Memory B cell (primary cell): ENCODE results near the gene HNRNPF.
A peak's percentile ranks its signal among the peaks of the same experiment; 100 is the strongest.

ENCODE experiments used
- ATAC-seq: fragments of 150-1000 bp; cut with Tn5 transposase; 2 replicates; pipeline ENCODE4 v1.10.0; 2021; ENCODE audit warnings: low read depth, mild to moderate bottlenecking, moderate library complexity
- DNase-seq, 2 donors: peaks; one replicate each; pipeline ENCODE4 v3.0.0; 2022; ENCODE audit warnings: low spot score in 2 of 2
- H3K27ac Mint-ChIP-seq: one replicate; pipeline ENCODE4 v1.8.0; 2022; ENCODE audit warnings: mild to moderate bottlenecking, moderate library complexity, mixed read lengths
- H3K27me3 Mint-ChIP-seq: one replicate; pipeline ENCODE4 v1.8.0; 2022; ENCODE audit warnings: mixed read lengths
- H3K36me3 Mint-ChIP-seq: one replicate; pipeline ENCODE4 v1.8.0; 2022; ENCODE audit warnings: mild to moderate bottlenecking, mixed read lengths
- H3K4me1 Mint-ChIP-seq: one replicate; pipeline ENCODE4 v1.8.0; 2022; ENCODE audit warnings: mixed read lengths
- H3K4me3 Mint-ChIP-seq: one replicate; pipeline ENCODE4 v1.8.0; 2022; ENCODE audit warnings: mild to moderate bottlenecking, moderate library complexity, mixed read lengths
- H3K9me3 Mint-ChIP-seq: one replicate; pipeline ENCODE4 v1.8.0; 2022; ENCODE audit warnings: mixed read lengths

Gene HNRNPF

DNA sequence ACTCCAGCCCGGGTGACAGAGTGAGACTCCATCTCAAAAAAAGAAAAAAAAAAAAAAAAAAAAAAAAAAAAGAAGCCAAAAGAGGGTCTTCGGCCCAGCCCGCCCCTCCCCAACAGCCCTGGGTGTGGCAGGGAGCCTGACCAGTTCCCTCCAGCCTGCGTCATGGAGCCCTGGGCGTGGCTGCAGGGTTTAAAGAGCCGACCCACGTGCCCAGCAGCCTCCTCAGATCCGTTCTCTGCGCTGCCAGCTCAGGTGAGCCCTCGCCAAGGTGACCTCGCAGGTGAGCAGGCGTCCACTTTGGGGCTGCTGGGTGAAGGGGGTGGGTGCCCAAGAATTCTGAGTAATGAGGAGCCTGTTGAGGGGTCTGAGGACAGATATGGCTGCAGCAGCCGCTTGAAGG, 37.6 kb downstream of the HNRNPF start, which contains the start of gene FXYD4:
TSS of gene FXYD4 (plus strand) at position 219 of the 400 bp plus-strand sequence. CDS start 2,111 bp downstream, outside the sequence.
- ATAC-seq (no peak), DNase-seq (no peak)
- no peak within 1 kb of the TSS for H3K4me3 Mint-ChIP-seq
- H3K27ac Mint-ChIP-seq, result no peak within 1 kb of the TSS
- no peaks in the 10 kb centered on the region for H3K27me3 Mint-ChIP-seq
- no peaks in the 10 kb centered on the region for H3K36me3 Mint-ChIP-seq
- H3K4me1 Mint-ChIP-seq, result no peaks in the 10 kb centered on the region
- no peaks in the 10 kb centered on the region for H3K9me3 Mint-ChIP-seq

DNA sequence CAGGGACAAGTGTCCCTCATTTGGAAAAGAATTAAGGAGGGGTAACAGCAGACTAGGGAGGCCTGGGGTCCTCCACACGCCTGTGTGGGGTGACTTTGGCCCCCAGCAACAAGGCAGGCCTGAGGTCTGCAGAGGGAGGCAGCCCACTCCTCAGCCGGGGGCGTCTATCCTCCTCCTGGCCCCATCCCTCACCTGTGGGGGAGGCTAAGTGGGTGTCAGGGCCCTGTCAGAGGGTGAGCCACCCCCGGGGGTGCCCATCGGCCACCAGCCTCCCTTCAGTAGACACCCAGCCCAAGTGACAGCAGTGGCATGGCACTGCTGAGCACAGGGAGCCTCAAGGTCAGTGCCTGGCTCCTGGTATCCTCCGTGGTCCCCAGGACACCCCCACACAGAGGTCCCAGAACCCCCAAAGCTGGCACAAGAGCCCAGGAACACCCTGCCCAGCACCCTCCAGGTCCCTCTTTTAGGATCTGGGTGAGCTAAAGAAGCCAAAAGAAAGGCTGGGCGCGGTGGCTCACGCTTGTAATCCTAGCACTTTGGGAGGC, 38.2 kb downstream of the HNRNPF start:
- no peaks in the 10 kb centered on the region for H3K36me3 Mint-ChIP-seq
- ATAC-seq, result no peak
- no peaks in the 10 kb centered on the region for H3K4me1 Mint-ChIP-seq
- H3K9me3 Mint-ChIP-seq, result no peaks in the 10 kb centered on the region
- DNase-seq, result no peak
- no peak overlapping the region for H3K4me3 Mint-ChIP-seq
- H3K27ac Mint-ChIP-seq, result no peak overlapping the region
- H3K27me3 Mint-ChIP-seq, result no peaks in the 10 kb centered on the region

DNA sequence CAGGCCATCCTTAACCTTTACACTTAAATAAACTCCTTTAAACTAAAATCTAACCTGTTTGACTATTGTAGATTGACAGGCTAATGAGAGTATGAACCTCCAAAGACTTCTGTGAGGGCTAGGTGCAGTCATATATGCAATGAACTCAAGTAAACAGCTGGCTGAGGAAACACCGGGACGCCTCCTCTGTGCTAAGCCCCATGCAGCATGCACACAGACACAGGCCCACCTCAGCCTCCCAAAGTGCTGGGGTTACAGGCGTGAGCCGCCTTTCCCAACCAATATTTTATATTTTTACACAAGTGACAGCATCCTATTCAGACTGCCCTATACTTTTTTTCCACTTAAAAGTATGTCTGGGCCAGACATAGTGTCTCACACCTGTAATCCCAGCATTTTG, 39.1 kb downstream of the HNRNPF start:
- Mint-ChIP-seq H3K4me1 (no peaks in the 10 kb centered on the region), H3K9me3 (no peaks in the 10 kb centered on the region), H3K27ac (no peak overlapping the region), H3K27me3 (no peaks in the 10 kb centered on the region), H3K36me3 (no peaks in the 10 kb centered on the region), H3K4me3 (no peak overlapping the region)
- no peak for DNase-seq
- no peak for ATAC-seq

DNA sequence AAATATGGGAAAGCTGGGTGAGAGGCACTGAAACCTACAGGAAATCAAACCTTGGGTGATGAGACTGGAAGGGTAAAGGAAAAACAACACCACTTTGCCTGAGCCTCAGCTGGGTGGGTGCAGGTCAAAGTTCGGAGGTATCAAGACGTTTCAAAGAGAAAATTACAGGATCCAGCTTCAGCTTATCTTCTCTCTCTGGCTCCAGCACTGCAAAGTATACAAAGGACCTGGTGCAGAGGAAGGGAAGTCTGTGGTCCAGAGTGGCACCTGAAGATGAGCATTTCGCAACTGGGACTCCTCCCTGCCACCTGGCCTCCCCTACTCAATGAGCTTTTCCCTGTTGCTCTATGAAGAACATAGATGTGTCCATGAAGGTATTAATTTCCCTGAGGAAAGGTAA, 44.0 kb downstream of the HNRNPF start:
- DNase-seq, result no peak
- Mint-ChIP-seq H3K27me3 (no peaks in the 10 kb centered on the region), H3K9me3 (no peaks in the 10 kb centered on the region), H3K27ac (no peak overlapping the region), H3K4me1 (peaks cover 17% of the 10 kb centered on the region), H3K4me3 (no peak overlapping the region), H3K36me3 (peaks cover 1% of the 10 kb centered on the region)
- ATAC-seq, result no peak

DNA sequence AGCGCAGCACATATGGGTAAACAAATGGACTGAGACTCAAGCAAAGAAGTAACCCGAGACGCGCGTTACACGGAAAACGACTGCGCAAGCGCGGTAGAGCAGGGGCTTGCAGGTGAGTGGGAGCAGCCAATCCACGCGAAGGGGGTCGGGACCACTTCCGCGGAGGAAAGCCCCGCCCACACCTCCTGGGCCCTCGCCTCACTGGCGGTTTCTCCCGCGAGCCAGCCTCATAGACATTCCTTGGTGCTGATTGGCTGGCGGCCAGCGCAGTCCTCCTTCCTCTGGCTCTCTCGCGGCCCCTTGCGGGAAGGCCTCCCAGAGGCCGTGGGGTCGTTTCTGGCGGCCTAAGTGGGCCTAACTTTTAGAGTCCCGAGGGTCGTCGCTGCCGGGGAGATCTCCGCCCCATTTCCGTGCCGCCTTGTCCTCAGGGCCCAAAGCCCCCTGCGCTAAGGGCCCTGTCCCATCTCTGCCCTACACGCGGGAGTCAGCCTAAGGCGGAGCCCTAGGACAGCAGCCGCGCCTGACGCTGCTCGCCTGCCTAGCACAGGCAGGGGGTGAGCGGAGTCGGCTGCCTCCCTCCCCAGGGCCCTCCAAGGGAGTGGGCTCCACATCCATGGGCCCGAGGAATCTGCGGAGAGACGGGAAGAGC, 46.7 kb downstream of the HNRNPF start:
- Mint-ChIP-seq H3K4me3 (peak overlapping the region; percentile 97), H3K36me3 (peaks cover 1% of the 10 kb centered on the region), H3K27ac (peak overlapping the region; percentile 84), H3K27me3 (no peaks in the 10 kb centered on the region), H3K4me1 (peaks cover 17% of the 10 kb centered on the region), H3K9me3 (no peaks in the 10 kb centered on the region)
- ATAC-seq (peak; percentile 93), DNase-seq (peak; percentile 76 to 81)

DNA sequence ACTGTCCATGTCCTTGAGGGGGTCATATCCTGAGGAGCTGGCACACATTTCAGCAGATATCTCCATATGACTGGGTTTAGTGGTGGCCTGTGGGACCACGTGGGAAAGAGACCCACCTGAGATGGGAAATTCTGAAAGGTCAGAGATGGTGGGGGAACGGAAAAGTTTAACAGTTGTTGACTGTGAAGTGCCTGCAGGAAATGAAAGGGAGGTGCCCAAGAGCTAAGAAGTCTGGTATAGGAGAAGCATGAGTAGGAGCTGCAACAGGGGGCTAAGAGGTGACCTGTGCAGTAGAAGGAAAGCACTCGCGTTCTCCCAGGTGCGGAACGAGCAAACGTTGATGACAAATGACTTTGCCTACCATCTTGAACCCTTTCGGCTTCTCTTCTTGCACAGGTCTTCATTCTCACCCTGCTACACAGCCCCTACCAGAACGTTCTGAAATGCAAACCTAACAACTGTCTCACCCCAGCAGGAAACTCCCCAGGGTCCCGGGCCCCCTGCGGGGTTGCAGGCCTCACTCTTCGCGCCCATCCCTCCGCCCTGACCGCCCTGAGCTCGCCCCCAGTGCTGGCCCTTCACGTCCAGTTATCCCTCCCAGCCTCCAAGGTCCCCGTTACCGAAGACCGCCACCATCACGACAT, 47.3 kb downstream of the HNRNPF start:
- peak in 1 of 2 donors; percentile 17 for DNase-seq

DNA sequence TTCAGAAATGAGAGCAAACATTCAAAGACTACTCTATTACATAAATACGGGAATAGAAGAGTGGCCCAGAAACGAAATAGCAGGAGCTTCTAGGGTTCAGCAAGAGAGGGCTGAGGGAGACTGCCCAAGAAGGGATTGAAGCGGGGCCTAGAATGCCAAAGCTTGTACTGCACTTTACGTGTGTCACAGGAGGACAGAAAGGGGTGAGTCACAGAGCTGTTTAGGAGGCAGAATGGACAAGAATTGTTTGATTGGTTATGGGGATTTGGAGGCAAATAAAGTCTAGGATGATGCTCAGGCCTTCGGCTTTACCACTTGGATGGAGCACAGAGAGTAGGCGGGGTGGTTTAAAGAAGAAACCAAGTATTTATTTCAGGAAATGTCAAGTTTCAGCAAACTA, 48.9 kb downstream of the HNRNPF start:
- peaks cover 1% of the 10 kb centered on the region for H3K36me3 Mint-ChIP-seq
- no peaks in the 10 kb centered on the region for H3K27me3 Mint-ChIP-seq
- peaks cover 17% of the 10 kb centered on the region for H3K4me1 Mint-ChIP-seq
- no peaks in the 10 kb centered on the region for H3K9me3 Mint-ChIP-seq
- H3K4me3 Mint-ChIP-seq, result peak overlapping the region; percentile 13
- ATAC-seq, result no peak
- no peak for DNase-seq
- peak overlapping the region; percentile 2 for H3K27ac Mint-ChIP-seq

More for the DNA sequence above, 47.3 kb downstream of the HNRNPF start:
- H3K4me3 Mint-ChIP-seq, result peak overlapping the region; percentile 97
- no peaks in the 10 kb centered on the region for H3K27me3 Mint-ChIP-seq
- peak overlapping the region; percentile 84 for H3K27ac Mint-ChIP-seq
- peaks cover 1% of the 10 kb centered on the region for H3K36me3 Mint-ChIP-seq
- H3K9me3 Mint-ChIP-seq, result no peaks in the 10 kb centered on the region
- peak; percentile 11 for ATAC-seq
- H3K4me1 Mint-ChIP-seq, result peaks cover 17% of the 10 kb centered on the region

DNA sequence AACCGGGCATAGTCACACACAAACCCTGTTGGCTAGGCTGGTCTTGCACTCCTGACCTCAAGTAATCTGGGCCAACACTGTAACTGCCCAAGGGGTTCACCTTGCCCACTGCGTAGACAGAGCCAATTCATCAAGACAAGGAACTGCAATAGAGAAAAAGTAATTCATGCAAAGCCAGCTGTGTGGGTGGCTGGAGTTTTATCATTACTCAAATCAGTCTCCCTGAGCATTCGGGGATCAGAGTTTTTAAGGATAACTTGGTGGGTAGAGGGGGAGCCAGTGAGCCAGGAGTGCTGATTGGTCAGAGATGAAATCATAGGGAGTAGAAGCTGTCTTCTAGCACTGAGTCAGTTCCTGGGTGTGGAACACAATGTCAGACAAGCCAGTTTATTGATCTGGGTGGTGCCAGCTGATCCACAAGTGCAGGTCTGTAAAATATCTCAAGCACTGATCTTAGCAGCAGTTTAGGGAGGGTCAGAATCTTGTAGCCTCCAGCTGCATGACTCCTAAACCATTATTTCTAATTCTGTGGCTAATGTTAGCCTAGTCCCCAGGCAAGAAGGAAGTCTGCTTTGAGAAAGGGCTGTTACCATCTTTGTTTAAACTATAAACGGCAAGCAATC, 53.1 kb downstream of the HNRNPF start:
- Mint-ChIP-seq H3K27ac (no peak overlapping the region), H3K36me3 (no peaks in the 10 kb centered on the region), H3K4me1 (no peaks in the 10 kb centered on the region), H3K27me3 (peaks cover 1% of the 10 kb centered on the region), H3K9me3 (no peaks in the 10 kb centered on the region), H3K4me3 (no peak overlapping the region)
- ATAC-seq (no peak), DNase-seq (no peak)

DNA sequence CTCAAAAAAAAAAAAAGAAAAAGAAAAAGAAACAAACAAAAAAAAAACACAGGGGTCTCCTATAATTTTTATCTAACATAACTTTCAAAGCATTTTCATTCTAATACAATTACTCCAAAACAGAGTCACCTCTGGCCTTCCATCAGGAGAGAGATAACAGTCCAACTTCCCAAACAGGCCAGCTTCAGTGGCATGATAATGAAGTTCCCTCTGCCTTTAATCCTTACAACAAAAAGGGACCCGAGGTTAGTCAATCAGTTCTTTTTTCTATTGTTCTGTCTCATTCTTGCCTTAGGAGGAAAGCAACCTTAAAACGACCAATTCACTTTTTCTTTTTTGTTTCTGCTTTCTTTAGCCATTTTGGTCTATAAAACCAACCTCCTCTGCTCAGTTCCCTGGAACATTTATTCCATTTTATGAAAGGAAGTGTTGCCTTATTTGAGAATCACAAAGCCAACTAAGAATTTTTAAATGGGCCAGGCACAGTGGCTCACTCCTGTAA, 54.1 kb downstream of the HNRNPF start:
- ATAC-seq, result no peak
- H3K9me3 Mint-ChIP-seq, result no peaks in the 10 kb centered on the region
- no peak for DNase-seq
- no peak overlapping the region for H3K4me3 Mint-ChIP-seq
- no peak overlapping the region for H3K27ac Mint-ChIP-seq
- no peaks in the 10 kb centered on the region for H3K4me1 Mint-ChIP-seq
- peaks cover 1% of the 10 kb centered on the region for H3K27me3 Mint-ChIP-seq
- no peaks in the 10 kb centered on the region for H3K36me3 Mint-ChIP-seq

DNA sequence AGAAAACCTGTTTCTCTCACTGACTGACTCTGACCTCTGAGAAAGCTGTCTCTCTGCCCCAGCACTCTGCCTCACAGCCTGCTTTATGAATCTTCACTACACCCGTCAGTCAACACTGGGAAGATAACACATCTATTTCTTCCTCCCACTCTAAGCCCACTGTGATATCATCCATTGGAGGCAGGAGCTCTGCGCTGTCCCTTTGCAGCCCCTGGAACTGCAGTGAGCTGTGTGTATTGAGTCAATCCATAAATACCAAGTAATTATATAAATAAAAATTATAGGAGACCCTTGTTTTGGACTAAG, 54.7 kb downstream of the HNRNPF start:
- Mint-ChIP-seq H3K27ac (no peak overlapping the region), H3K9me3 (no peaks in the 10 kb centered on the region), H3K36me3 (no peaks in the 10 kb centered on the region), H3K4me3 (no peak overlapping the region), H3K4me1 (no peaks in the 10 kb centered on the region), H3K27me3 (peaks cover 1% of the 10 kb centered on the region)
- DNase-seq (no peak), ATAC-seq (no peak)

DNA sequence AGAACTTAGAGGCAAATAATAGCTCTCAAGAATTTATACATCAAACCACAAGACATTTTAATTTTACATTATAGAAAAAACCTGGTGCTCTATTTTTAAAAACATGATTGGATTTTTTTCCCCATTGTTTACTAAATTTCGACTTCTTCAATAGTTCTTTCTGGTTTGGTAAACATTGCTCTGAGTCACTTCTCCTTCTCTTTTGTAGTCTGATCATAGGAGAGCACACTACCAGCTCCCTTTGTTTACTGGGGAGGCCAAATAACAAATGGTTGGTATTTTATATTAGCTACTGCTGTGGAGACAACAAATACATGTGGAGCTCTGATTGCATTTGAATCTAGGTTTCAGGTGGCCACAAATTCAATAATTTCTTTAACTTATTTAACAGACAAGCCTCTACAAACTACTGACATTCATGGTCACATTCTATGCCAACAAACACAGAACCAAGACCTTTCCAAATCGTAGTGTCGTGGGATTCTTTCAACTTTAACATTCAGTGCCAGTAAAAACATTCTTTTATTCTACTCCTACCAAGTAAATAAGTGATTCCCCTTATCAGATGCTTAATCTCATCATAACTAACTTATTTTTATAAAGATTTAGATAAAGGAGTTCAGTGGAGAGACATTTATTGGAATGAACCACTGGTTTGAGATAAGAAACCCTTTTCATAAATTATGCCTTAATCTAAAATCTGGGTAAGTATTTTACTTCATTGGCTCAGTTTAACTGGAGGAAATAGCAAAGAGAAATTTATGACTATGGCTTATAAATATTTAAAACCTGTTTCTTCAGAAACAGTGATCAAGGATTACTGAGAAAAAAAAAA, 55.3 kb downstream of the HNRNPF start:
- Mint-ChIP-seq H3K27me3 (peaks cover 1% of the 10 kb centered on the region), H3K4me3 (no peak overlapping the region), H3K4me1 (no peaks in the 10 kb centered on the region), H3K36me3 (no peaks in the 10 kb centered on the region), H3K9me3 (no peaks in the 10 kb centered on the region), H3K27ac (no peak overlapping the region)
- DNase-seq (no peak), ATAC-seq (no peak)

DNA sequence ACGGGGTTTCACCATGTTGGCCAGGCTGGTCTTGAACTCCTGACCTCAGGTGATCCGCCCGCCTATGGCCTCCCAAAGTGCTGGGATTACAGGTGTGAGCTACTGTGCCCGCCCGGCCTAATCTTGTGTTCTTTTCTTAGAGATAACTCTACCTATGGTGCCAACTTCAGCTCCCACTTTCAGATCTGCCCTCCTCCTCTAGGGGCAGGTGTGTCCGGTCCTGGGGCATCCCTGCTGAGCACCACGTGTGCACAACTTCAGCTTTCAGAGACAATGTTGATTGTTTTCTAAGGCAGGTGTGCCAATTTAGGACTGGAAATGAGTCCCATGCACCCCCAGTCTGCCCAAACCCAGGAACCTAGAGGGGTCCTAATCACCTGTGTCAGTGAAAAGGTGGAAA, 56.0 kb downstream of the HNRNPF start:
- H3K4me1 Mint-ChIP-seq, result peaks cover 5% of the 10 kb centered on the region
- peaks cover 1% of the 10 kb centered on the region for H3K27me3 Mint-ChIP-seq
- H3K27ac Mint-ChIP-seq, result no peak overlapping the region
- DNase-seq, result no peak
- no peak for ATAC-seq
- H3K9me3 Mint-ChIP-seq, result no peaks in the 10 kb centered on the region
- H3K4me3 Mint-ChIP-seq, result no peak overlapping the region
- no peaks in the 10 kb centered on the region for H3K36me3 Mint-ChIP-seq

DNA sequence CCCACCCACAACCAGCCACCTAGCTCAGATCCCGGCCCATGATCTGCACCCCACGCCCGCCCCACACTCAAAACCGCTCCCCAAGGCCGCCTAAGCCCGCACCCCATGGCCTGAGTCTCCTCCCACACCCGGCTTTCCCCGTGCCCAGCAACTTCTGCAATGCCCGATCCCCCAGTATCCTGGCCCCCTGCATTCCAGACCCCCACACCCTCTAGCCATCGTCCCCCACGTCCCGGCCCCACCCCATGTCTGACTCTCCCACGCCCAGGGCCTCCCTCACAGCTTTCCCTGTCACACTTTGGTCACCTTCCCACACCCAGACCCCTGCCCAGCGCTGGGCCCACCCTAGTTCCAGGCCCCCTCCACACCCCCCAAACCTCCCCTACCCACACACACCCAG, 57.7 kb downstream of the HNRNPF start:
- DNase-seq (no peak), ATAC-seq (no peak)
- Mint-ChIP-seq H3K4me3 (no peak overlapping the region), H3K36me3 (no peaks in the 10 kb centered on the region), H3K9me3 (no peaks in the 10 kb centered on the region), H3K27me3 (peaks cover 1% of the 10 kb centered on the region), H3K4me1 (peaks cover 6% of the 10 kb centered on the region), H3K27ac (no peak overlapping the region)

DNA sequence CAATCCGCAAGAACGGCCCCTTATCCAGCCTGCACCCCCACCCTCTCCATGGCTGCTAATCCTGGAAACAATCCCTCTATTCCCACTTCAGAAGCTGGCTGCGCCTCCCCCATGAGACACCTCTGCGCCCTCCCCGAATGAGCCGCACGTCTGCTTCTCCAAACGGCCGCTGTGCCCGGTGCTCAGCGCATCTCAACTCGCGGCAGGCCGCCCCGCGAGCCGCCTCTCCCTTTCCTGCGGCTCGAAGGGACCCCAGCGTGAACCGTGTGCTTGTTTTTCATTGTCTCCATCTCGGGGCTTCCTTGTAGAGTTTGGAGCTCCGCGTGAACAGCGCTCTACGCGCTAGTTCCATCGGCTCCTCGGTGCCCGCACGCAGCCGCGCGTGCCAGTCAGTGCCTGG, 58.3 kb downstream of the HNRNPF start:
- Mint-ChIP-seq H3K4me1 (peaks cover 6% of the 10 kb centered on the region), H3K9me3 (no peaks in the 10 kb centered on the region), H3K27me3 (peaks cover 1% of the 10 kb centered on the region), H3K4me3 (no peak overlapping the region), H3K27ac (no peak overlapping the region), H3K36me3 (no peaks in the 10 kb centered on the region)
- ATAC-seq (no peak), DNase-seq (no peak)
